Fibroblast of the aortic adventitia (primary cell): ENCODE data around the gene APOC1. TPM values are rescaled to one million over a fixed set of nuclear protein-coding genes. Genes with fewer than 3 reads are reported as not detected.

Experiments
- DNase-seq: peaks from one replicate; pipeline ENCODE4 v3.0.0-alpha.2; 2010; ENCODE audit warnings: low read depth
- H3K4me3 ChIP-seq: 2 replicates; pipeline ENCODE4 v1.5.1; 2011; ENCODE audit warnings: low read depth, mild to moderate bottlenecking, control low read depth, low read length, moderate library complexity
- total RNA-seq: library from RNA; depleted of rRNA; stranded (reverse); fragments of >200 nt; gene quantifications from 2 replicates; pipeline ENCODE4 v1.2.3, GENCODE V29; 2012; ENCODE audit warnings: low replicate concordance
- TF ChIP-seq, protein P1 (sequence below): IDR thresholded peaks from 2 replicates; pipeline ENCODE4 v1.5.1; 2011; ENCODE audit warnings: mild to moderate bottlenecking, low read length, control low read depth, inconsistent platforms; ENCODE audit not compliant: insufficient read depth

APOC1 gene
- total RNA-seq, 1 donor = 1.7 TPM

DNA sequence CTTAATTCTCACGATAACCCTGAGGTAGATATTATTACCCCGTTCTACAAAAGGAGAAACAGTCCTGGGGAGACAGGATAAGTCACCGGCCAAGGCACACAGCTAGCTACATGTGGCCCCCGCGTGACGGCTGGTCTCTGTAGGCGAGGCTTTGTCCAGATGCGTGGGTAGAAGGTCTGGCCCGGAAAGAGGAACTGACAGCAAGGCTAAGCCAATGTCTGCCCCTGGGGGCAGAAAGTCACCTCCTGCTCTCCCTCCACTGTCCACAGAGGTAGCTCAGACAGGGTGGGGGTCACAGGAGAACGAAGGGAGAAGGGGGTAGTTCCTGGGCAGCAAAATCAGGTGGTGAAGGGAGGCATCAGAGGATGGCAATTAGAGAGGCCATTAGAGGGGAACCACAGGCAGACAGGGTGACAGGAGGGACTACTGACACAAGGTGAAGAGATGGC lies 29.4 kb downstream of the APOC1 start:
- DNase-seq = no peak
- H3K4me3 ChIP-seq = no peak overlapping the region
- TF ChIP-seq, protein P1, sequence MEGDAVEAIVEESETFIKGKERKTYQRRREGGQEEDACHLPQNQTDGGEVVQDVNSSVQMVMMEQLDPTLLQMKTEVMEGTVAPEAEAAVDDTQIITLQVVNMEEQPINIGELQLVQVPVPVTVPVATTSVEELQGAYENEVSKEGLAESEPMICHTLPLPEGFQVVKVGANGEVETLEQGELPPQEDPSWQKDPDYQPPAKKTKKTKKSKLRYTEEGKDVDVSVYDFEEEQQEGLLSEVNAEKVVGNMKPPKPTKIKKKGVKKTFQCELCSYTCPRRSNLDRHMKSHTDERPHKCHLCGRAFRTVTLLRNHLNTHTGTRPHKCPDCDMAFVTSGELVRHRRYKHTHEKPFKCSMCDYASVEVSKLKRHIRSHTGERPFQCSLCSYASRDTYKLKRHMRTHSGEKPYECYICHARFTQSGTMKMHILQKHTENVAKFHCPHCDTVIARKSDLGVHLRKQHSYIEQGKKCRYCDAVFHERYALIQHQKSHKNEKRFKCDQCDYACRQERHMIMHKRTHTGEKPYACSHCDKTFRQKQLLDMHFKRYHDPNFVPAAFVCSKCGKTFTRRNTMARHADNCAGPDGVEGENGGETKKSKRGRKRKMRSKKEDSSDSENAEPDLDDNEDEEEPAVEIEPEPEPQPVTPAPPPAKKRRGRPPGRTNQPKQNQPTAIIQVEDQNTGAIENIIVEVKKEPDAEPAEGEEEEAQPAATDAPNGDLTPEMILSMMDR = no peak

DNA sequence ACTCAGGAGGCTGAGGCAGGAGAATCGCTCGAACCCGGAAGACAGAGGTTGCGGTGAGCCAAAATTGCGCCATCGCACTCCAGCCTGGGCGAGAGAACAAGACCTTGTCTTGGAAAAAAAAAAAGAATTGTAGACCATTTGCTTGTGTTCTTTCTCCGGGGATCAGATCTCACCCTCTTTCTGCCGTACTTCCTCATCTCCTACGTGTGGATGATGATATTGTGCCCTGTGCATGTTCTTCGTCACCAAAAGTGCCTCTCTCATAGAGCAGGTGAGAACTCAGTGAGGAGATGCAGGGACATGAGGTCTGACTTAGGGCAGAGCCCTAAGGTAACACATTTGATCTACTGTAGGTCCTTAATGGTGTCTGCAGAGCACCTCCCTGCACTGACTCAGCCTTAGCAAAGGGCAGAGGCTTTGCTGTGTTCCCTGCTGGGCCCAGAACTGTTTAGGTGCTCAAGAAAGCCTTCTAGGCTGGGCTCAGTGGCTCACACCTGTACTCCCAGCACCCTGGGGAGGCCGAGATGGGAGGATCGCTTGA lies 32.7 kb downstream of the APOC1 start:
- no peak overlapping the region for H3K4me3 ChIP-seq
- no peak for DNase-seq
- TF ChIP-seq, protein P1 = no peak

DNA sequence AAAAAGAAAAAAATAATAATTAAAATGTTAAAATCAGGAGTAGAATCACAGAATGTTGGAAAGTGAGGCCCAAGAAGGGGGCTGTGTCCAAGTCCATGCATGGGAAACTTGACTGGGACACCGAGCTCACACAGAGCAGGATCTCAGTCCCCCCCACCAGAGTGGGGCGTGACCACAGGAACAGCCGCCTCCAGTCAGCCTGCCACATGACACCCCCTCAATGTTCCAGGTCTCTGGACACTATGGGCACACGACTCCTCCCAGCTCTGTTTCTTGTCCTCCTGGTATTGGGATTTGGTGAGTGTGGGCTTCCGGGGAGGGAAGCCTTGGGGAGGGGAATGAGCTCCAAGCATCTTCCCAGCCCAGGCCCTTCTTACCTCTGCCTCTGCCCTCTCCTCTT lies 33.8 kb downstream of the APOC1 start:
- no peak overlapping the region for H3K4me3 ChIP-seq
- no peak for DNase-seq
- TF ChIP-seq, protein P1 = no peak

DNA sequence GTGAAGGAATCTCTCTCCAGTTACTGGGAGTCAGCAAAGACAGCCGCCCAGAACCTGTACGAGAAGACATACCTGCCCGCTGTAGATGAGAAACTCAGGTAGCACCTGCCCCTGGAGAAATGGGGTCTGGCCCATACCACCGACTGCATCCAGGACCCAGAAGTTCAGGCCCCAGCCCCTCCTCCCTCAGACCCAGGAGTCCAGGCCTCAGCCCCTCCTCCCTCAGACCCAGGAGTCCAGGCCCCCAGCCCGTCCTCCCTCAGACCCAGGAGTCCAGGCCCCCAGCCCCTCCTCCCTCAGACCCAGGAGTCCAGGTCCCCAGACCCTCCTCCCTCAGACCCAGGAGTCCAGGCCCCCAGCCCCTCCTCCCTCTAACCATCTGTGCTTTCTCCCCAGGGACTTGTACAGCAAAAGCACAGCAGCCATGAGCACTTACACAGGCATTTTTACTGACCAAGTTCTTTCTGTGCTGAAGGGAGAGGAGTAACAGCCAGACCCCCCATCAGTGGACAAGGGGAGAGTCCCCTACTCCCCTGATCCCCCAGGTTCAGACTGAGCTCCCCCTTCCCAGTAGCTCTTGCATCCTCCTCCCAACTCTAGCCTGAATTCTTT lies 34.5 kb downstream of the APOC1 start:
- no peak overlapping the region for H3K4me3 ChIP-seq
- TF ChIP-seq, protein P1 = no peak
- no peak for DNase-seq

DNA sequence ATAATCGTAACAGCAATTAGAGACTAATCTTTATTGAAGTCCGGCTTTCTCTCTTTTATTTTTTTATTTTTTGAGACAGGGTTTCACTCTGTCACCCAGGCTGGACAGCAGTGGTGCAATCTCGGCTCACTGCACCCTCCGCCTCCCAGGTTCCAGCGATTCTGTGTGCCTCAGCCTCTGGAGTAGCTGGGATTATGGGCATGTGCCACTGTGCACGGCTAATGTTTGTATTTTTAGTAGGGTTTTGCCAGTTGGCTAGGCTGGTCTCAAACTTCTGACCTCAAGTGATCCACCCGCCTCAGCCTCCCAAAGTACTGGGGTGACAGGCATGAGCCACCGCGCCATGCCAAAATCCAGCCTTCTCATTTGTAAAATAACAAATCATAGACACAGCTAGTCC lies 35.1 kb downstream of the APOC1 start:
- no peak for DNase-seq
- TF ChIP-seq, protein P1 = no peak
- H3K4me3 ChIP-seq = no peak overlapping the region

DNA sequence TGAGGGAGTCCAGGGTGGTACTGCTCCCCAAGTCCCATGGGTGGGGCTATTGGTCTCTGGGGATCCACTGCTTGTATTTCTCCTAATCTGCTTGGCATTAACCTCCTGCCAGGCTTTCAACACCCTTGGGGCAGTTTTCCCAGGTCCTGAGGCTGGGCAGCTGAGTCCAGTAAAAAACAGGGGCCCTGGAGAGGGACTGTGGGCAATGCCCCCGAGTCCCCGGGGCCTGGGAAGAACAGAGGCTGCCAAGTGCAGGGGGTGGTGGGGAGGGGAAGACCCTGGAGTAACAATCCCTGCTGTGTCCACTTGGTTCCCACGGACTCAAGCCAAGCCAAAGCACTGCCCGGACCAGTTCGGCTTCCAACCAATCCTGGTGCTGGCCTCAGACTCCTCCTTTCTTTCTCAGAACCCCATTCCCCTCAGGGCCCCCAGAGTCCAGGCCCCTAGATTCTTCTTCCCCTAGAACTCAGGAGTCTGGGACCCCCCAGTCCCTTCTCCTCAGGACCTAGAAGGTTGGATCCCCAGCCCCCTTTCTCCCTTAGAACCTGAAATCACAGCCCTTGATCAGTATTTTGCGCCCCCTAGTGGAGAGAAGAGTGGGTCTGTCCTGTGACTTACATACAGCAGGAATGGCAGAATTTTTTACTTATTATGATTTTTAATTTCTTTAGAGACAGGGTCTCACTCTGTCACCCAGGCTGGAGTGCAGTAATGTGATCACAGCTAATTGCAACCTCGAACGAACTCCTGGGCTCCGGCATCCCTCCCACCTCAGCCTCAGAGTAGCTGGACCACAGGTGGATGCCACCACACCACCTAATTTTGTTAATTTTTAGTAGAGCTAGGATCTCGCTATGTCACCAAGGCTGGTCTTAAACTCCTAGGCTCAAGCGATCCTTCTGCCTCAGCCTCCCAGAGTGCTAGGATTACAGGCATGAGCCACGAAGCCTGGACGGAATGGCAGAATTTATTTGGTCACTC lies 37.1 kb downstream of the APOC1 start:
- TF ChIP-seq, protein P1 = peak; percentile 87
- peak; percentile 88 for DNase-seq
- H3K4me3 ChIP-seq = no peak overlapping the region
